ENCODE results near the gene RBM12.

GRCh38 chr20:35697696-35698297 lies 33.1 kb upstream of the RBM12 start:
- TF ChIP-seq, protein P1, sequence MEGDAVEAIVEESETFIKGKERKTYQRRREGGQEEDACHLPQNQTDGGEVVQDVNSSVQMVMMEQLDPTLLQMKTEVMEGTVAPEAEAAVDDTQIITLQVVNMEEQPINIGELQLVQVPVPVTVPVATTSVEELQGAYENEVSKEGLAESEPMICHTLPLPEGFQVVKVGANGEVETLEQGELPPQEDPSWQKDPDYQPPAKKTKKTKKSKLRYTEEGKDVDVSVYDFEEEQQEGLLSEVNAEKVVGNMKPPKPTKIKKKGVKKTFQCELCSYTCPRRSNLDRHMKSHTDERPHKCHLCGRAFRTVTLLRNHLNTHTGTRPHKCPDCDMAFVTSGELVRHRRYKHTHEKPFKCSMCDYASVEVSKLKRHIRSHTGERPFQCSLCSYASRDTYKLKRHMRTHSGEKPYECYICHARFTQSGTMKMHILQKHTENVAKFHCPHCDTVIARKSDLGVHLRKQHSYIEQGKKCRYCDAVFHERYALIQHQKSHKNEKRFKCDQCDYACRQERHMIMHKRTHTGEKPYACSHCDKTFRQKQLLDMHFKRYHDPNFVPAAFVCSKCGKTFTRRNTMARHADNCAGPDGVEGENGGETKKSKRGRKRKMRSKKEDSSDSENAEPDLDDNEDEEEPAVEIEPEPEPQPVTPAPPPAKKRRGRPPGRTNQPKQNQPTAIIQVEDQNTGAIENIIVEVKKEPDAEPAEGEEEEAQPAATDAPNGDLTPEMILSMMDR (conservative IDR thresholded peaks at IDR 0.05; ENCODE audit: low read length): no peak
- no peak for TF ChIP-seq EZH2phosphoT487 (IDR thresholded peaks at IDR 0.05; ENCODE audit: borderline replicate concordance)
